ENCODE measurements around the gene NEK9.
"Not testable (repeated sequence)": the region's sequence is repeated elsewhere in the genome, so short reads cannot be mapped to it uniquely, and the experiment has no call there.

NEK9 gene

DNA sequence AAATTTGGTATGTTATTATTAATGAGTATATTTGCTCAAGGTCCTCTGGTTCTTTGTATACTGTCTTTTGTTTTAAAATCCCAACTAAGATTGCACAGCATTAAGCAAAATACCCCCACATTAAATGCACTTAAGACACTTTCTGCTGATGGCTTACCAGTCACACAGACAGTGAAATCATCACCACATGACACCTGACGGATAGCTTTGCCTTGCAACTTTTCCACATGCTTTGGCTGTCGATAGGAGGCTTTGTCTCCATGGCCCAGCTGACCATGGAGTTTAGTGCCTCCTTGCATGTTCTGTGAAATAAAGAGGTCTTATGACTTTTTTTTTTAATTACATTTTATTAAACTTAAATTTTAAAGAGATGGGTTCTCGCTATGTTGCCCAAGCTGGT, 19.7 kb downstream of the NEK9 start:
- DNase-seq (ENCODE audit: low spot score): no peak

DNA sequence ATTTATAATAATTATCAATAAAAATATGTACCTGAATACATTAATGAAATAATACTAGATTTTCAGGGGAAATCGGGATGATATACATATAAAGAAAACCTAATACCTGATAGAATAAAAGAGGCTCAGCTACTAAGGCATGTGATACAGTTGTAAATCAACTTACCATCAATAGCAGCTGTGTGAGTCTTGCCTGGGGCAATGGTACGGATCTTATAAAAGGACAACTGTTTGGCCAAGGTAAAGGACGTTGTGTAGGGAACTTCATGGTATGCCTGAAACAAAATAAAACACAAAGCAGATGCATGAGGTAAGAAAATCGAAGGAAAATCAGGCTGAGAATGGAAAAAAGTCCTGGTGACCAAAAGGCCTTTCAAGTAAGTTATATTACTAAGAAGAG, 25.4 kb downstream of the NEK9 start:
- no peak for DNase-seq (ENCODE audit: low spot score)

DNA sequence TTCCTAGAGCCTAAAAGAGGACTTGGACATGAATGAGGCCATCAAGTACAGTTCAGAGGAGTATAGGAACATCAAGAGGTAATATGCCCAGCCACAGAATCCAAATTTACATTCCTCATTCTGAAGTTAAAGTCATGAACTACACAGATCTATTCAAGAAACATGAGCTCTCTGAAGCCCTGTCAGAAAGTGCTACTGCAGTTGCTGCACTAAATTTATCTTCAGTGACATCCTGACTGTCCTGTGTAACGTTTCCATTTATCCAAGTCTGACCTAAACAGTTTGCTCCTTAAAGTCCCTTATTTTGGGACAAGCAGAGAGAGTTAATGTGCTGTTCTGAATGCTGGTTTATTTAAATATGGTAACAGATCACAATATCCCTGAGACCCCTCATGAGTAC, 28.2 kb downstream of the NEK9 start:
- DNase-seq (ENCODE audit: low spot score): no peak

DNA sequence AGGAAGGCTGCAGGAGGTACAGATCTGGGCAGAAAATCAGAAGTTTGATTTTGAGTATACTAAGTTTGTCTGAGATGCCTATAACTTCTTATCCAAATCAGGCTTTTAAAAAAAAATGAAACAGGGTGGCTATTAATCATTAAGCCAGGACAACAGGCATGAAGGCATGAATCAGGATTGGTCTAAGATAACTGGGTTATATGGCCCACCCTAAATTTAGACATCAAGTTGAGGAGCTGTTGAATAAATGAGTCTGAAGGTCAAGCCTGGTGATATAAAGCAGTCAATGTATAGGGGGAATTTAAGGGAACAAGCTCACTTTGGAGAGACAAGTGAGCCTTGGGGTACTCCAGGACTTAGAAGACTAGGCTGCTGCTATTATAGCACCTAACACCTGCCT, 28.6 kb downstream of the NEK9 start:
- DNase-seq (ENCODE audit: low spot score): no peak

DNA sequence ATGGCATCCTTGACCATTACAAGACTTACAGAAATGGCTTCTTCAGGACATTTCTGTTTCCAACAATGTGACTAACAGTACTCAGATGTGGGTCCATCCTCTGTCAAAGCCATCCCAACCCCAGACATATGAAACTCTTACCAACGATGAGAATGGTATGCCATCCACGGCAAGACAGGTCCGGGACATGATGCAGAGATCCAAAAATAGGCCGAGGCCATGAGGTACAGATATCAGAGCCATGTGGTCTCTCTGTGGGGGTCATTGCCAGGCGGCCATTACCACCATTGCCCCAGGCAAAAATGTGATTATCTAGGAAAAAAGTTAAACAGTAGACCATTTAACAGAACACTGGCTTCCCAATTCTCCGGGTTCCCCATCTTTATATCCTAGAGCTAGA, 29.9 kb downstream of the NEK9 start:
- DNase-seq (ENCODE audit: low spot score): no peak

DNA sequence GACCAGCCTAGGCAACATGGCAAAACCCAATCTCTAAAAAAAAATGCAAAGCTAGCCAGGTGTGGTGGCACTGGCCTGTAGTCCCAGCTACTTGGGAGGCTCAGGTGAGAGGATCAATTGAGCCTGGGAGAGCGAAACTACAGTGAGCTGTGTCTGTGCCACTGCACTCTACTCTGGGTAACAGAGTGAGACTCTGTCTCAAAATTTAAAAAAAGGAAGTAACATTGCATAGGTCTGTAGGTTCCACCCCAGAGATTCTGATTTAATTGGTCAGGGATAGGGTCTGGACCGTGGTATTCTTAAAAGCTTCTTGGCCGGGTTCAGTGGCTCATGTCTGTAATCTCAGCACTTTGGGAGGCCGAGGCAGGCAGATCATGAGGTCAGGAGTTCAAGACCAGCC, 31.2 kb downstream of the NEK9 start:
- no peak for DNase-seq (ENCODE audit: low spot score)

DNA sequence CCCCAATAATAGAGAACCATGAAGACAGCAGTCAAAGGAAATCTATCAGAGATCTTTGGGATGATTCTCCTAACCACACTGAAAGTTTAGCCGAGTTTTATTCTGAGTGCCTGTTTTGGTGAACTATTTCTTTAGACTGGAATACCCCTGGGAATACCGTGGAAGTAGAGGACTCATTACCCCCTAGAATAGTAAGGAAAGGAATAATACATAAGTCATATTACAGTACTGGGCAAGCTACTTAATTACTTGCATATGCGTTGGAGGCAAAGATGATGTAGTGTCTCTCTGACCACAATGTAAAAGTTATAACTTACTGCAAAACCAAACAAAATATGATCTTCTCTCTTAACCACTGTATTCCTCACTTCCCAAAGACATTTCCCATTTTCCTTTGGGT, 32.0 kb downstream of the NEK9 start:
- DNase-seq (ENCODE audit: low spot score): no peak

DNA sequence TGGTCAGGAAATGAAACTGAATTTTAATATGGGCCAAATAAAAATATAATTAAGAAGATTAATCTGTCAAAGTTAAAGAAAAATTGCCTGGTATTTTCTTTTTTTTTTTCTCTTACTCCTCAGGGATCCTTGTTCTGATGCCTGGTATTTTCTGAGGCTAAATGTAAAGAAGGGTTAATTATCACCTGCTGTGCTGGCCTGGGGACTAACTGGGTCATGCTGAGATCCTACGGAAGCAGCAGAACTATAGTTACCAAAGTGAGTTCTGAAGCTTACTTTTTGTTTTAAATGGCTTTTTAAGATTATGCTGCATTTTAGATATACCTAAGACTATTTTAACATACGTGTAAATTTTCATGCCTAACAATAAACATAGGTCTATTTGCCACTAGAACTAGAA, 34.1 kb downstream of the NEK9 start:
- DNase-seq (ENCODE audit: low spot score): no peak

DNA sequence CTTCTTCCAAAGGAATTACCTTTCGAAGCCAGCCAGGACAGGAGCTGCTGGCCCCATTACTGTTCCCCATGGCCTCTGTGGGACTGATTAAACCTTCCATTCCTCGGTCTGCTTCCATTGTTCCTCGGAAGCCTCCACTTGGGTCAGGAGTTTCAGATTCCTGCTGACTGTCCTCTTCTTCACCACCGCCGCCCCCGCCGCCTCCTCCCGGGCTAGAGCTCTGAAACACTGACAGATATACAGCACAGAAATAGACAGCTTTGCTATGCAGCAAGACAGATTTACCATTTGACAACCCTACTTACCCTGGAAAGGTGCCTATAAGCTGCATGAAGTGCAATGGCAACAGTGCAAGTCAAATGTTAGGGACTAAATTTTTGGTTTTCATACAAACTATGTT, 35.6 kb downstream of the NEK9 start:
- no peak for DNase-seq (ENCODE audit: low spot score)

DNA sequence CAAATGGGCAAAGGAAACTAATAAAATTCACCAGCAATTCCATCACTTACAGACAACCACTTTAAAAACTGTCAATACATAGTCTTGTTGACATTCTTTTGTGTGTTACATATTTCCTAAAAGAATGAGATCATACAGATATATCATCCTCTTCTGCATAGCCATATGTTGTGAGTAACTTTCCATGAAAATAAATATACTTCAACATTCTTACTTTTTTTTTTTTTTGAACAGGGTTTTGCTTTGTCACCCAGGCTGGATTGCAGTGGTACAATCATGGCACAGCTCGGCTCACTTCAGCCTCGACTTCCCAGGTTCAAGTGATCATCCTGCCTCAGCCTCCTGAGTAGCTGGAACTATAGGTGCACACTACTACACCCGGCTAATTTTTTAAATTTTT, 36.5 kb downstream of the NEK9 start:
- DNase-seq (ENCODE audit: low spot score): no peak

DNA sequence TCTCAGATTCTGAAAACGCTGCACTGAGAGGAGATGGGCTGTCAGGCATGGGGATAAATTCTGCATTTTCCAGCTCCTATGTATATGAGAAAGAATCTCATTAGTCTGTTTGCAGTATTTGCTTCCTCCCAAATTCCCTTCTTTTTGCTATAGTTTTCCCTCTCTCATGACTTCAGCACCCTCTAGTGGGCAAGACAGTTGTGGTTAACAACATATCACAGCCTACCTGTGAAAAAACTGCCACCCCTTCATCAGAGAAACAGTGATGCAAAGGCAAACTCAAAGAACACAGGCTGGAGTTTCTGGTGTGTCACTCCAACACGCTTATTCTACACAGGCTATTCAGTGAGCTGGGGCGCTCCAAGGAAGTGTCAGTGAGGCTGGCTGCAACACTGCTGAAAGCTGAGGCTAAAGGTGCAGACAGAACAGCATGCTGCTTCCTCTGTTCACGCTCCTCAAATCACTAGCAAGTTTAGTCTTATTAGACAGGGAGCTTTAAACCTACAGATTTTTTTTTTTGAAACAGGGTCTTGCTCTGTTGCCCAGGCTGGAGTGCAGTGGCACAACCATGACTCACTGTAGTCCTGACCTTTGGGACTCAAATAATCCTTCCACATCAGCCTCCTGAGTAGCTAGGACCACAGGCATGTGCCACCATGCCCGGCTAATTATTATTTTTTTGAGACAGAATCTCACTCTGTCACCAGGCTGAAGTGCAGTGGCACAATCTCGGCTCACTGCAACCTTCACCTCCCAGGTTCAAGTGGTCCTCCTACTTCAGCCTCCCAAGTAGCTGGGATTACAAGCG, 38.1 kb downstream of the NEK9 start:
- DNase-seq (ENCODE audit: low spot score): peak; percentile 66

DNA sequence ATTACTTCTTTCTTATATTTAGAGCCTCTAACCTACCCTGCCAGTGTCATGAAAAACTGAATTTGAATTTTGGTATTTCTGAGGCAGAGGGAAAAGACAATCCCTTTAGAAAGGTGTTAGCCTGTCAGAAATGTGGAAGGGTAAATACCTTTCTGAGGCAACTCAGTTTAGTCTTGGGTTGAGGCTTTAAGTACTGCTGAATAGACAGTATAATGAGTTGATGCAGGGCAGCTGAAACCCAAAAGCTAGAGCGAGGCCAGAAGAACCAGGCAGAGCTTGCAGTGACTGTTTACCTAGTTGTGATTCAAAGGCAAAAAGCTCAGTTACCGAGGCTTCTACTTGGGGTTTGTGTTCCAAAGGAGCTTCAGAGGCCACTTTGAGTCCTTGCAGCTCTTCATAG, 38.7 kb downstream of the NEK9 start:
- DNase-seq (ENCODE audit: low spot score): no peak

DNA sequence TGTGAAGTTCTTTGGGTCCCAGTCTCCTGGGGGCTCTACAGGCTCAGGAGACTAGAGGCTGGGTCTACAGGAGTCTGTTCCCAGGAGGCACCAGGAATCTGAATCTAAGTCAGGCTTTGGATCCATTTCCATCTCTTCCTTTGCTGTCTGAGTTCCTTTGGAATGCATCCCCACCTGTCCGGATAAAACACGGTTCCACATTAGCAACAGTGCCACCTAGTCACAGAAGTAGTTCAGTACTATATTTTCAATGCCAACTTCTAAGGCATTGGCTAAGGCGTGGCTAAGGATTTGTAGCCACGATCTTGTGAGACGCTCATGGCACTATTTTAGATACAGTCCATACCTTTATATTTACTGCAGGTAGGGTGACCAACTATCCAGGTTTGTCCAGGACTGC, 42.3 kb downstream of the NEK9 start:
- DNase-seq (ENCODE audit: low spot score): no peak

DNA sequence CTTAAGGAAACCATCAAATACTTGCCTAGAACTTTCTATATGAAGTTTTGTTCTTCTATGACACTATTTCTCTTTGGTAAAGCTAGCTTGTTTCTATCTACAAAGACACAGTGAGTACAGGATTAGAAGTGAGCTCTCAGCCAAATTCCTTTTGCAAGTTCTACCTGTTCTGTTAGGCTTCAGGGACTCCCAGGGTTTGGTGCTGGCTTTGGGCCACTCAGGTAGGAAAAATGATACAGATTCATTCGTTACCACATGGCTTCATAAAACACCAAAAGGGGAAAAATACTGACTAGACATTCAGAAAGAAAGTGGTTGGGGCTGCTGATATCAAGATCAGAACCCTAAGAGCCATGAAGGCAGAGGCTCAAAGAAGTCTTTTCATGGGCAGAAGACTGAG, 43.6 kb downstream of the NEK9 start:
- no peak for DNase-seq (ENCODE audit: low spot score)

DNA sequence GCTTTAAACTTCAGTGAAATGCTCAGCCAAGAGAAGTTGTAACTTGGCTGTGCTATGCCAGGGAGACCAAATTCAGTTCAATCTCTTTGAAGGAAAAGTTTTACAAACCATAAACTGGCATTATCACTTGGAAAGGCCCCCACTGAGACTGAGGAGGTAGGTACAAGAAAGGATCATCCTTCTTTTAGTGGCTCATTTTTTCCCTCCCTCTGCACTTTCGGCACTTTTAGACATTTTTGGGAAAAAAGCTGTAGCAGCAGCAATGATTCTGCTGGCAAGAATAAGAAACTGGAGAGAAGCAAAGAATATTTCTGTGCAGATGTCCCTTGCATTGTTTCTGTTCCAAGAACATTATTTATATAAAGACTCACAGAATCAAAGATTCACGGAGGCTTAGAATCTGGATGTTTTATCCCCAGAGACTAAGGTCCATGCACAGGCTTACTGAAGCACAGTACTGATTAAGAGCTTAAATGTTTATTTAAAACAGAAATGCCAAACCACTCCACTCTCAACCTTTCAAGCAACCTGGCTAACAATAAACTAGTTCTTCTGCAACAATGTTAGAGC, 45.1 kb downstream of the NEK9 start:
- DNase-seq (ENCODE audit: low spot score): no peak

DNA sequence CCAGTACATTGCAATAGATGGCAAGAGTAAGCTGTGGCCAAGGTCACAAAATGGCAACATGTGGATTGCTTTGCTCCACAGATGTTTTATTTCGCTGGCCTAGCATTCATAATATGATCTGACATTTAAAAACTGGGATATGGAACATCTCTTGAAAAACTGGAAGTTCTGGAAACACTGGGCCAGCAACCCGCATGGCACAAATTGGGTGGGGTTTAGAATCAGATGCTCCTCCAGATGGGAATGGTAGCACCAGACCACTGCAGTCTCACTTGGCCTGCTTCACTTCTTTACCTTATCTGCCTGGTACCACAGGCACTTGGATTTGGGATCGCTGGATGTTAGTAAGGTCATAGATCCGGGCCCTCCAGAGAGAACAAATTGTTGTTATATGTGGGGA, 47.3 kb downstream of the NEK9 start:
- no peak for DNase-seq (ENCODE audit: low spot score)

DNA sequence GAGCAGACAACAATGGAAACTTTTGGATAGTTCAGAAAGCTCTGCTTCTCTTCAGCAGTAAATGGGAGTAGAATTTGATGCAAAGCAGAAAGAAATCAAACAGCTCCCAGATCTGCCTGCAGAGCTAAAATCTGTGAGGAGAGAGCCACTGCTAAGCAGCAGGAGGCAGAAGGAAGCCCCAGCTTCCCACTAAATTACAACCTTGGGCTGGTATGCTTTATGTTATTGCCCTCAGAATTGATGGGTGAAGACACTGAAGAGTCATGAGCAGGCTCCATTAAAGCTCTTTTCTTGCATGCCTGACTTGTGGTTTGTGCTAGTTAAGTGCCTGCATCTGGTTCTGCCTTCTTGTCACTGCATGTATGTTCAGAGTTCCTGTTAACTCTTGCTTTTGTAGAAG, 49.1 kb downstream of the NEK9 start:
- no peak for DNase-seq (ENCODE audit: low spot score)

DNA sequence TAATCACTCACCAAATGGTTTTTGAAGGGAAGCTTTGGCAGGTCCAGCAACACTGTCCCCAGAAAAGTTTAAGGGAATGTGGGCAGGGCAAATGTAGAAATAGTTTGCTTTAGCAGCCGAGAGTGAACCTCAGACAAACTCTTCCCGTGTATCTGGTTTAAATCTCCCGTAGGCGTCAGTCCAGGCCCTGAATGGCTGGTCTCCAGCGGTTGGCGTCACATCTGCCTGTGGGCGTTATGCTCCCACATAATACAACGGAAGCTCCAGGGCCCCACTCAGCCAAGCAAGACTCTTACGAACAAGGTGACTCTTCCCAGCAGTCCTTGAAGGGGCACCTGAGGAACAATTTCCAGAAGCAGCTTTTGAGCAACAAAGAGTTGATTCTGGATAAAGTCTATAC, 56.5 kb downstream of the NEK9 start:
- no peak for DNase-seq (ENCODE audit: low spot score)

DNA sequence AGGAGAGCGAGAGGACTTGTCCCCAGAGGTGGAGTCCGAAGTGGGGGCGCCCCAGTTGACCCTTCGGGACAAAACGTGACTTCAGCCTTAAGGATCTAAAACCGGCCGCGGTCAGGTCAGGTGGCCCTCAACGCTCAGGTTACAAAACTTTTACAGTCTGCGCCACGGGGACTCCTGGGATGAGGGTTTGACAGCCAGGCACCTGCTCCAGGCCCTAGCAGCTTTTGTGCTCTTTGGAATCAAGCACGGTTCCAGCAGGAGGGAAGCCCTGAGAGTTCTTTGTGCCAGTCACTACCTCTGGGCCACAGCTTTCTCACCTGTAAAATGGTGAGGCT, 57.1 kb downstream of the NEK9 start:
- no peak for DNase-seq (ENCODE audit: low spot score)

DNA sequence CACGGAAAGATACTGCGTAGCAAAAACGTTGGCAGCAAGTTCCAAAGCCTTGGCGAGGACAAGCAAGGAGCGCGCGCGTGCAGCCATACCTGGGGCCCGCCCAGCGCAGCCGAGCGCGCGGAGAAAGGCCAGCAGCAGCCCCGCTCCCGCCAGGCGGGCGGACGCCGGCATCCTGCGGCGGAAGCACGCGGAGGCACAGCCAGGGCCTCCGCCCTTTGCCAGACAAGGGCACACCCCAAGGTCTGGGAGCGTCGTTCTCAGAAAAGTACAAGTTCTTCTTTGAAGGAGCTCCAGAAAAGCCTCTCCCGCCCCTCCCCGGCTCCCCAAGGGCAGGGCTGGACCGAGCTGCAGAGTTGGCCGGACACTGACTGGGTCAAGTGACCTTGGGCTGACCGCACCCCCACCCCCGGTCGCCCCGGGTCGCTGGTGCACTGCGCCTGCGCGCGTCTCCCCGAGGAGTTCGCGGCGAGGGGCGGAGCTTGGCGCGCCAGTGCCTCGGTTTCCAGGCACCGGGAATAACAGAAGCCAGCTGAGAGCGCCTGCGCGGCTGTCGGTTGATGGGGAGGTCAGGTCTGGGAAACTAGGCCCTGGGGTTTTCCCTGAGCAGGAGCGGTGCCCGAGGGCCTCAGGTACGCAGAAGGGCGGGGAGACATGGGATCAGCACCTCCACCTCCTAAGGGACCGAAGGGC, 57.6 kb downstream of the NEK9 start, which contains the start of gene ZC2HC1C:
TSS of gene ZC2HC1C (plus strand) at position 521 of the 690 bp plus-strand sequence. CDS start 933 bp downstream, outside the sequence.
- DNase-seq (ENCODE audit: low spot score): peak; percentile 97

DNA sequence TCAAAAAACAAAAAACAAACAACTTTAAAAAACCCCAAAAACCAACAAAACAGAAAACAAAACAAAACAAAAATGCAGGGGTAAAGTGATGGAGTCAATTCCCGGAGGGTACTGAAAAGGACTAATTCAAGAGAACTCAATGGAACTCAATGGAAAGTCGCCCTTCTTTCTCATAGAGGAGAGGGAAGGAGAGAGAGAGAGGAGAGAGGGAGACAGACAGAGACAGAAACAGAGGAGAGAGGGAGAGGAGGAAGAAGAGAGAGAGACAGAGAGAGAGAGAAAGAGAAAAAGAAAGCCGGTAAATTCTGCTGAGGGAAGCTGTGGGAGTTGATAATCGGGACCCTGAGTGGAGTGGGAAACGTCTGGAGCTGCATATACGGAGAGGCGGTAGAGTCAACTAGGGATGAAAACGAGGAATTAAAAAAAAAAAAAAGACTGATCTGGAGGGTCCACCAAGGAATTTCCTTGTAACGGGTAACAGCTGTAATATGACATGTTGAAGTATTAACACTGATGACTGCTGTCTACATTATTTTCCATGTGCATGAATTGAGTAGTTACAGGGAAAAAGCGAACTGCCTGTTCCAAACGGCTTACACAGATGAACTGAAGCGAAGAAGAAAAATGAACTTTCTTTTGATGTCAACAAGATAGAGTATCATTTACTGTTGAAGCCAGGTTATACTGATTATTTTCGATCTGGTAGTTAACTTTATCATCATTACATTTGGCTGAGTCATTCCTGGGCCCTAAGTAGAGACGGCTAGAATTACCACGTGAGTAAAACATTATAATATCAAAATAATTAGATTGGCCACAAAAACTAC, 58.3 kb downstream of the NEK9 start:
- no peak for DNase-seq (ENCODE audit: low spot score)

DNA sequence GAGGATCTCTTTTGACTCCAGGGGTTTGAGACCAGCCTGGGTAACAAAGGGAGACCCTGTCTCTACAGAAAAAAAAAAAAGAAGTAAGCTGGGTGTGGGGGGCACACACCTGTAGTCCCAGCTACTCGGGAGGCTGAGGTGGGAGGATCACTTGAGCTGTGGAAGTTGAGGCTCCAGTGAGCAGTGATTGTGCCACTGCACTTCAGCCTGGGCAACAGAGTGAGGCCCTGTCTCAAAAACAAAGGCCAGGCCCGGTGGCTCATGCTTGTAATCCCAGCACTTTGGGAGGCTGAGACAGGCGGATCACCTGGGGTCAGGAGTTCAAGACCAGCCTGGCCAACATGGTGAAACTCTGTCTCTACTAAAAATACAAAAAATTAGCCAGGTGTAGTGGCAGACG, 59.1 kb downstream of the NEK9 start:
- not testable (repeated sequence) for DNase-seq (ENCODE audit: low spot score)

DNA sequence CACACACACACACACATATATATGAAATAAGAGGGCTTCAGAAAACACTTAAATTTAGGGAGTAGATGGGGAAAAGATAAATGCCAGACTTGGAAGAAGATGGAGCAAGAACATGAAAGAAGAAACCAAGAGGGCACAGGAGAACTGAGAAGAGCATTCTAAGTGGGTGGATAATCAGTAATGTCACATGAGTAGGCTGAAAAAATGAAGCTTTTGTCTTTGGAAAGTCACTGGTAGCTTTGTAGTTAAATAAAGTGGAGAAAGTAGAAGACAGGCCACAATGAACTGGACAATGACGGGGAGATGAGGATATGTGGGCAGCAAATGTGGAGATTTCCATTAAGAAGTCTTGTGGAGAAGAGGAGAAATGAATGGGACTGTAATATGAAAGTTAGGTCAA, 59.6 kb downstream of the NEK9 start:
- no peak for DNase-seq (ENCODE audit: low spot score)
